Measurements from ENCODE around the gene ST3GAL6. TPM values are rescaled to one million over a fixed set of nuclear protein-coding genes. Genes with fewer than 3 reads are reported as not detected.
A peak's percentile ranks its signal among the peaks of the same experiment; 100 is the strongest.

ST3GAL6 gene, protein sequence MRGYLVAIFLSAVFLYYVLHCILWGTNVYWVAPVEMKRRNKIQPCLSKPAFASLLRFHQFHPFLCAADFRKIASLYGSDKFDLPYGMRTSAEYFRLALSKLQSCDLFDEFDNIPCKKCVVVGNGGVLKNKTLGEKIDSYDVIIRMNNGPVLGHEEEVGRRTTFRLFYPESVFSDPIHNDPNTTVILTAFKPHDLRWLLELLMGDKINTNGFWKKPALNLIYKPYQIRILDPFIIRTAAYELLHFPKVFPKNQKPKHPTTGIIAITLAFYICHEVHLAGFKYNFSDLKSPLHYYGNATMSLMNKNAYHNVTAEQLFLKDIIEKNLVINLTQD
- total RNA-seq, result under 1 TPM; 0.28 to 0.58 TPM

DNA sequence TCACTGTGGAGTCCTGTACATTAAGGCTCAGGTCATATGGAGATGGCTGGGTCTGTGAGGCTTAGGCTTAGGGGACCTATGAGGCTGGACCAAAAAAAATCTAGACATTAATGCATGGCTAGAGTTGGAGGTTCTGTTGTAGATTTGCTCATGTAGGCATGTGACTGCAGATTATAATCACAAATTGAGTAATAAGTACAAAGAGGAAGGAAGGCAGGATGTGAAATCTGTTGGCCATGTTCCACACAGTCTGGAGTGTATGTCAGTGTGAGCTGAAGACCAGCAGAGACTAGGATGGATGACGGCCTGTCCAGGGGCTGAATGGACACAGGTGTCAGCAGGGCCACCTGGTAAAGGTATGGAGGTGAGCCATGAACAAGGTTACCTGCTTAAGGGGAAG lies at the start of gene ST3GAL6:
Gene ST3GAL6, plus strand, starts transcription at position 265 of the 400 bp plus-strand sequence. CDS start 5,101 bp downstream, outside the sequence.
- Mint-ChIP-seq H3K4me1 (no peaks in the 10 kb centered on the region), H3K27me3 (peaks cover 9% of the 10 kb centered on the region), H3K4me3 (no peak within 1 kb of the TSS), H3K9me3 (no peaks in the 10 kb centered on the region), H3K27ac (no peak within 1 kb of the TSS), H3K36me3 (no peaks in the 10 kb centered on the region)
- no peak for DNase-seq

DNA sequence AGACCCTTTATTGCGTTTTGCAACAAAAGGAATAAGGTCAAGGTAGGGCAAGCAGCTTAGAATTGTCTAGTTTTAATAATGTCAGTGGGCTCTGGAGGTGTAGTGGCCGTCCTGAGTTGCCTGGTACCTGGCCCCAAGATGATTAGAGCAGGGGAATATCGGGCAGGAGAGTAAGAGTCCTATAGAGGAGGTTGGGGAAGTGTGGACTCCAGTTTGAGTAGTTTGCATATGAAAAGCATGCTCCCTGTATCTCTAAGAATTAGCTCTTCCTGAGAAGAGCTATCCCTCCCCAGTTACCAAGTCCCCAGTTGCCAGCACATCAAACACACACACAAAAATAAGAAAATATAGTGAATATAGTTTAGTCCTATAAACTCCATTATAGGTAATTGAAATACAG lies 49.2 kb upstream of the ST3GAL6 start:
- no peaks in the 10 kb centered on the region for H3K36me3 Mint-ChIP-seq
- no peaks in the 10 kb centered on the region for H3K4me1 Mint-ChIP-seq
- no peak for DNase-seq
- no peaks in the 10 kb centered on the region for H3K9me3 Mint-ChIP-seq
- no peak overlapping the region for H3K27ac Mint-ChIP-seq
- no peak overlapping the region for H3K4me3 Mint-ChIP-seq
- no peaks in the 10 kb centered on the region for H3K27me3 Mint-ChIP-seq

DNA sequence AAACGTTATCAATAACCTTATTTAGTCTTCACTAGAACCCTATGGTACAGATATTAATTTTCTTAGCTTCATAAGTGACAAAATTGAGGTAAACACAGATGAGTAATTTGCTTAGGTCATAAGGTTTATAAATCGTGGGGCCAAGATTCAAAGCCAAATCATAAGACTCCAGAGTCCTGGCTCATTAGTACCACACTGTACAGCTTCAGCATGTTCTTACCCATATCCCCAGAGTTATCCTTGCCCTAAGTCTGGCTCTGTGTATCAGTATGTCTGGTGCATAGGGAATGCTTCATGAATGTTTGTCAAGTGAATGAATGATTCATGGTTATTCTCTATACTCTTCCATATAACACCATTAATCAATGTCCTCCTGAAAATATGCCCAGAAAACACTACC lies 45.6 kb upstream of the ST3GAL6 start:
- no peaks in the 10 kb centered on the region for H3K4me1 Mint-ChIP-seq
- peaks cover 5% of the 10 kb centered on the region for H3K27me3 Mint-ChIP-seq
- no peak for DNase-seq
- no peaks in the 10 kb centered on the region for H3K9me3 Mint-ChIP-seq
- H3K36me3 Mint-ChIP-seq, result no peaks in the 10 kb centered on the region
- no peak overlapping the region for H3K4me3 Mint-ChIP-seq
- no peak overlapping the region for H3K27ac Mint-ChIP-seq

DNA sequence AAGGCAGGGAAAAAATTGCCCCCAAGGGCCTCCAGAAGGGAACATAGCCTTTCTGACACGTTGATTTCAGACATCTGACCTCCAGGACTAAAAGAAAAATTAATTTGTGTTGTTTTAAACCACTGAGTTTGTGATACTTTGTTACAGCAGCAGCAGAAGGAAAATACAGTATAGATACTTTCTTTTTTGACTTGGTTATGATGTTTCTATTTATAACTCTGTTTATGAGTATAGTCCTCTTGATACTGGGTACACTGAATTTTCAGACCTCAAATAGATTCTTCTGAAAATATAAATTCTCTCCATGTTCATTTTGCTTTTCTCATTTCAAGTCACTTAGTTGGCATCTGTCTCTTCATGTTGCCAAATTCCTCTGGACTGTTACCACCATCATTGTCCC lies 44.4 kb upstream of the ST3GAL6 start:
- H3K27me3 Mint-ChIP-seq, result peaks cover 8% of the 10 kb centered on the region
- no peak overlapping the region for H3K4me3 Mint-ChIP-seq
- H3K4me1 Mint-ChIP-seq, result no peaks in the 10 kb centered on the region

DNA sequence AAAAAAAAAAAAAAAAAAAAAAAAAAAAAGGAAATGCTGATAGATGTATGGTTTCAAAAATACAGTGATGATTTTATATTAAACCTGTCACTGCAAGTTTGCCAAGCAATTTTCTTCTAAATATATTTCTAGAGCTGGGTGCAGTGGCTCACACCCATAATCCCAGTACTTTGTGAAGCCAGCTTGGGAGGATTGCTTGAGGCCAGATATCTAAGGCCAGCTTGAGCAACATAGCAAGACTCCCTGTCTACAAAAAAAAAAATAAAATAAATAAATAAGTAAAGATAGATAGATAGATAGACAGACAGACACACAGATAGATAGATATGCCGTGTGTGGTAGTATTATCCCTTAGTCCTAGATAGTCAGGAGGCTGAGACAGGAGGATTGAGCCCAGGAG lies 41.4 kb upstream of the ST3GAL6 start:
- H3K4me1 Mint-ChIP-seq, result no peaks in the 10 kb centered on the region
- H3K27me3 Mint-ChIP-seq, result peaks cover 10% of the 10 kb centered on the region
- H3K36me3 Mint-ChIP-seq, result no peaks in the 10 kb centered on the region
- no peaks in the 10 kb centered on the region for H3K9me3 Mint-ChIP-seq
- no peak overlapping the region for H3K27ac Mint-ChIP-seq
- DNase-seq, result no peak
- no peak overlapping the region for H3K4me3 Mint-ChIP-seq

More for the DNA sequence above, 44.4 kb upstream of the ST3GAL6 start:
- Mint-ChIP-seq H3K27ac (no peak overlapping the region), H3K9me3 (no peaks in the 10 kb centered on the region), H3K36me3 (no peaks in the 10 kb centered on the region)
- DNase-seq, result no peak

DNA sequence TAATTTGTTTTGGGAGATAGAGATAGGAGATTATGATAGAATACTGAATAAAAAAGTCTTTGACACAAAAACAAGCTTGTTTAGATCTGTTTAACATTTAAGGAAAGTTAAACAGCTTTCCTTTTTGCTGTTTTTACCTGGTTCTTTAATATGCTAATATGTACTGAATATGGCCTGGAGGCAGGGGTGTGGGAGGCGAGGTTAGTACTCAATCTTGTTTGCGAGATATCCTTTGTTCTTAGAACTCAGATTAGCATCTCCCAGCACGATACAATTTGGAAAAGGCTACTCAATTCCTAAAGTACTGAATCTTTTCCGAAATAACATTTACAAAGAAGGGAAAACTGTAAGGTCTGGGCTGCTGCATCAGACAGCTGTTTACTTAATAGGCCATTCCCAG lies 40.8 kb upstream of the ST3GAL6 start:
- Mint-ChIP-seq H3K27ac (no peak overlapping the region), H3K4me3 (no peak overlapping the region), H3K36me3 (no peaks in the 10 kb centered on the region), H3K4me1 (no peaks in the 10 kb centered on the region), H3K9me3 (no peaks in the 10 kb centered on the region), H3K27me3 (peaks cover 15% of the 10 kb centered on the region)
- no peak for DNase-seq

DNA sequence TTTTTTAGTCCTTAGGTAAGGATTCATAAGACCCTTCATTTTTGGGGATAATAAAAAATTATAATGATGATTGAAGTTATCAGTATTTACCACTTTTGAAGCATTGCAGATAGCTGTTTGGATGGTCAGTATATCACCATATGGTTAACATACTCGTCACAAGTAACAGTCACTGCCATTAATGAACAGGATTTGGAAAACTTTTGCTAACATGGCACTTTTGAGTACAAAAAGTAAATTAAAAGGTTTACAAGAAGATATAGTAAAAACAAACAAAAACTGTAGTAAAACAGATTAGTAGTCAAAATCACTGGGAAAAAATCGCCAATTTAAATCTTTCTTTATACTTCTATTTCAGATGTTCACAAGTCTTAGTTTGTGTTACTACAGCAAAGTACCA lies 37.8 kb upstream of the ST3GAL6 start:
- Mint-ChIP-seq H3K9me3 (no peaks in the 10 kb centered on the region), H3K4me1 (peaks cover 1% of the 10 kb centered on the region), H3K36me3 (no peaks in the 10 kb centered on the region), H3K4me3 (no peak overlapping the region), H3K27ac (no peak overlapping the region), H3K27me3 (peaks cover 24% of the 10 kb centered on the region)
- DNase-seq, result no peak

DNA sequence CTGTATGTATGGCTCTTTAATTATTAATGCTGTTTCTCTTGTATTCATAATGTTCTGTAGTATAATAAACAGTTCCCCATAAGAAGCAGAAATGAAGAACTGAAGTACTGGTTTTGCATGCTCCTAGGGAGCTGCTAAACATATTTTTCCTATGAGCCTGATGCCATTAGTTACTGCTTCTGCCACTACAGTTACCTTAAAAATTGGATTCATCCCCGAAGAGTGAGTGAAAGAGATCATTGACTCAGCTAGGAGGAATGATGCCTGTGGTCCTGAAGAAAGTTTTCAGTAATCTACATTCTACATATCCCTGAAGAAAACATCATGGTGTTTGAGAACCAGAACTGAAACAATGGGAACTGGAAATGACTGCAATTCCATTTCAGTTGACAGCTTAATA lies 37.1 kb upstream of the ST3GAL6 start:
- H3K9me3 Mint-ChIP-seq, result no peaks in the 10 kb centered on the region

DNA sequence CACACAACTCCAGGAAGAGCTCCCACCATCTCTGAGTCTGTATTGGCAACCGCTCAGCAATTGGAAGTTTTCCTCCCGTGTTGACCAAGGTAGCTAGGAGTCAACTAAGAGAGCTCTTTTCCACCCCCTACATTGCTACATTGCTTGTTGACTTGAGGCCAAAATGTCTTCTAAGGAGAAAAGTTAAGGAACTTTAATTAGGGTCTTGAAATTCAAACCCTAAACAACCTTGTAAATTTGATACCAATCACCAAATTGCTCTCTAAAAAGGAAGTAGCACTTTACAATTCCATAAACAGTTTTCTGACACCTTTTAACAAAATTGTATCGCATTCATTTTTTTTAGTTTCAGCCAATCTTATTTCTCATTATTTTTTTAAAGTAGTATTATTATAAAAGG lies 35.5 kb upstream of the ST3GAL6 start:
- H3K9me3 Mint-ChIP-seq, result no peaks in the 10 kb centered on the region
- H3K27me3 Mint-ChIP-seq, result peaks cover 42% of the 10 kb centered on the region
- no peak overlapping the region for H3K27ac Mint-ChIP-seq
- H3K4me3 Mint-ChIP-seq, result no peak overlapping the region
- H3K36me3 Mint-ChIP-seq, result no peaks in the 10 kb centered on the region
- peaks cover 6% of the 10 kb centered on the region for H3K4me1 Mint-ChIP-seq
- no peak for DNase-seq

More for the DNA sequence above, 37.1 kb upstream of the ST3GAL6 start:
- H3K36me3 Mint-ChIP-seq, result no peaks in the 10 kb centered on the region
- peaks cover 4% of the 10 kb centered on the region for H3K4me1 Mint-ChIP-seq
- H3K27me3 Mint-ChIP-seq, result peaks cover 32% of the 10 kb centered on the region
- H3K4me3 Mint-ChIP-seq, result no peak overlapping the region
- DNase-seq, result no peak
- H3K27ac Mint-ChIP-seq, result no peak overlapping the region

DNA sequence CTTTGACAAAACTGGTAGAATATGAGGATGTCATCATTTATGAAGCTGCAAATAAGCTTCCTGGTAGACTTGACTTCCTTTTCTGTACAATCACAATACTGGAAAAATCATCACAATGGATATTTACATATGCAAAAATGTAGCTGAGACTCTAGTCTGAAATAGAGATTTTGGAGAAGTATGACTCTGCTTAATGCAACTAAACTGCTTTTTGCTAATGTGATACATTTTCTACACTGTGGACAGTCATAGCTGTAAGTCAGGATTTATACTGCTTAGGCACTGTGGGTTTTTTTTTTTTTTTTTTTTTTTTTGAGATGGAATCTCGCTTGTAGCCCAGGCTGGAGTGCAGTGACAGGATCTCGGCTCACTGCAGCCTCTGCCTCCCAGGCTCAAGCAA lies 34.5 kb upstream of the ST3GAL6 start:
- Mint-ChIP-seq H3K4me3 (no peak overlapping the region), H3K27ac (no peak overlapping the region), H3K4me1 (peaks cover 11% of the 10 kb centered on the region), H3K27me3 (peaks cover 49% of the 10 kb centered on the region), H3K9me3 (no peaks in the 10 kb centered on the region), H3K36me3 (no peaks in the 10 kb centered on the region)
- no peak for DNase-seq

DNA sequence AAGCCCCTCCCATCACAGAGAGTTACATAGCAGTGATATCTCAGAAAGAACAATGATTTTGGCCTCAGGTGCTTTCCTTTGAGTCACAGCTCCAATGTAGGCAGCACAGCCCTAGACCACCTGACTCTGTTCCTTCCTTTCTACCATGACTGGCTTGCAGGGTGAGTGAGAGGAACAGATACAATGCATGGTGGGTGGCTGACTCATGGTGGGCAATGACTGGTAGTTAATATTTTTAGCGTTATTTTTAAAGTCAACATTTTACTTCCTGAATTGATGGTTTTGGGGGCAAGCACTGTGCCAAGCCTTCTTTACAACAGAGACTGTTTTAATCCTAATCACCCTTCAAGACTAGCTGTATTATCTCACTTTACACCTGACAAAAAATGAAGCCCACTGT lies 32.8 kb upstream of the ST3GAL6 start:
- Mint-ChIP-seq H3K4me1 (peaks cover 17% of the 10 kb centered on the region), H3K9me3 (no peaks in the 10 kb centered on the region), H3K4me3 (no peak overlapping the region), H3K27ac (no peak overlapping the region), H3K36me3 (no peaks in the 10 kb centered on the region), H3K27me3 (peaks cover 66% of the 10 kb centered on the region)
- peak; percentile 8 for DNase-seq

DNA sequence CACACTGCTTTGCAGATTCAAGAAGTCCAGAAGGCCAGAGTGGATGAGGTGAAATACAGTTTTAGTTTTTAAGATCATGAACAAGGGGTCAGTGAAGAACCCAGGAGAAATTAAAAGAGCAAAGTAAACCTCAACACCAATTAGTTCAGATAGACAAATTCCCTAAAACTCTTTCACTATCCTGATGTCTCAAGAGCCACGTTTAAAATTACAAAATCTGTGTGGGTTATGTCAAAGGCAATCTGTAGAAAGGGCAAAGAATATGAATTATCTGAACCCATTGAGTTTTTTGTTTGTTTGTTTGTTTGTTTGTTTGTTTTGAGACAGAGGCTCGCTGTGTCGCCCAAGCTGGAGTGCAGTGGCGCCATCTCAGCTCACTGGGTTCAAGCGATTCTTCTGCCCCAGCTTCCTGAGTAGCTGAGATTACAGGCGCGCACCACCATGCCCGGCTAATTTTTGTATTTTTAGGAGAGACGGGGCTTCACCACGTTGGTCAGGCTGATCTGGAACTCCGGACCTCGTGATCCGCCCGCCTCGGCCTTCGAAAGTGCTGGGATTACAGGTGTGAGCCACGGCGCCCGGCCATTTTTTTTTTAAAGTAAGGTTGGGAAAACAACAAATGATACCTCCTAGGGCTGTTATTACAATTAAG lies 32.1 kb upstream of the ST3GAL6 start:
- peaks cover 71% of the 10 kb centered on the region for H3K27me3 Mint-ChIP-seq
- peaks cover 17% of the 10 kb centered on the region for H3K4me1 Mint-ChIP-seq
- H3K36me3 Mint-ChIP-seq, result no peaks in the 10 kb centered on the region

DNA sequence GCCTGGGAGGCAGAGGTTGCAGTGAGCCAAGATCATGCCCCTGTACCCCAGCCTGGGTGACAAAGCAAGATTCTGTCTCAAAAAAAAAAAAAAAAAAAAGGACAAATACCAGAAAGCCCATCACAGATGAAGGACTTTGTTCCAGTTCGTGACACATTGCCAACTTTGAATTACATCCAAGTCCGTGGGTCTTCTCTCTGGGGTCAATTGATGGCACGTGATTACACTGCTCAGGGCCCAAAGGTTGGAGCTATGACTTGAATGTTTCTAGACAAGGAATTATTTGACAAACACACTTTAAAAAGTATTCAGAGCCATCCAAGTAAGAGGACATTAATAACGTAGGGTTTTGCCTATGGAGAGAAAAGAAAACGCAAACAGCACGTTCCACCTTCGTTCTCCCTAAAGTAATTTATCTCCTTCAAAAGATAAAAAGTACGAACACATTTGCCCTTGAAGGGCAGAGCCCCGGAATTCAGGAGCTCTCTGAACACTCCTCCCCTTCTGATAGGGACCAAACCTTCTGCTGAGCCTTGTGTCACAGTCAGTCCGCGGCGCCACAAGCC lies 31.3 kb upstream of the ST3GAL6 start:
- no peak for DNase-seq
- peaks cover 17% of the 10 kb centered on the region for H3K4me1 Mint-ChIP-seq
- peak overlapping the region; percentile 71 for H3K4me3 Mint-ChIP-seq
- no peaks in the 10 kb centered on the region for H3K36me3 Mint-ChIP-seq
- H3K27me3 Mint-ChIP-seq, result peaks cover 77% of the 10 kb centered on the region
- H3K9me3 Mint-ChIP-seq, result no peaks in the 10 kb centered on the region
- no peak overlapping the region for H3K27ac Mint-ChIP-seq

More for the DNA sequence above, 32.1 kb upstream of the ST3GAL6 start:
- H3K27ac Mint-ChIP-seq, result no peak overlapping the region
- H3K9me3 Mint-ChIP-seq, result no peaks in the 10 kb centered on the region
- H3K4me3 Mint-ChIP-seq, result no peak overlapping the region
- DNase-seq, result no peak

DNA sequence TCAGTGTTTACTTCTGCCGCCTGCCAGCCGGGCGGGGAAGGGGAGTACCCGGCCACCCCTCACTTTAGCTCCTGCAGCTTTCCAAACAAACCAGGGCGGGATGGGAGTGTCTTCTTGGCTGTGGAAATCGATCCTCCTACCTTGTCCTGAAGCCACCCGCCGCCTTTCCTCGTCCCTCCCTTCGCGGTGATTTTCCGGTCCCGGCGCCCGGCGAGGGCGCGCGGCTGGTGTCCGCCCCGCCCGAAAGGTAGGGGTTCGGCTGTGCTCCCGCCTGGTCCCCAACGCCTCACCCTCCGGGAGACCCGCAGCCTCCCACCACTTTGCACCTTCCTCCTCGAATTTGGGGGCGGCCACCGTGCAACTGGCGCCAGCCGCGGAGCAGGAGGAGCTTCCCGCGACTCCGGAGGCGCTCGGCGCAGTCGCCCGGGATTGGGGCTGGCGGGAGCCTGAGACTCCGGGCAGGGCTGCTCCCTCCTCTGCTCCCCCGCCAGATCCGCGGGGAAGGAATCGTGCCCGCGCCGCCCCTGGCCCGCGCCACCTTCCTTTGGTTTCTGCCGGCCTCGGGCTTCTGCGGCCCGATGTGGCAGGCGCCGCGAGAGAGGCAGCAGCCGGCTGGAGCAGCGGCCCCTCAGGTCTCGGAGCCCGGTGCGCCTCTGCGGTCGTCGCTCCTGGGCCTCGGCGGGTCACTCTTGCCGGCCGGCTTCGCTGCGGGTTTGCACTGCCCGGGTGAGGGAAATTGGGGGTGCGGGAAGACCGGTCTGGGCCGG lies 30.7 kb upstream of the ST3GAL6 start:
- Mint-ChIP-seq H3K4me3 (peak overlapping the region; percentile 71), H3K27ac (no peak overlapping the region), H3K9me3 (no peaks in the 10 kb centered on the region), H3K27me3 (peaks cover 77% of the 10 kb centered on the region), H3K36me3 (no peaks in the 10 kb centered on the region), H3K4me1 (peaks cover 17% of the 10 kb centered on the region)
- peak; percentile 19 for DNase-seq

Data from activated naive CD8-positive, alpha-beta T cell treated with anti-CD3 and anti-CD28 coated beads for 36 hours (primary cell).